HG03039 (cell line): ENCODE results near the gene OR5T2.
"Not testable (repeated sequence)": the region's sequence is repeated elsewhere in the genome, so short reads cannot be mapped to it uniquely, and the experiment has no call there.

Source experiments
- ATAC-seq: cut with Tn5 transposase; IDR thresholded peaks from one replicate; pipeline ENCODE4 v1.9.1; 2021; ENCODE audit warnings: mild to moderate bottlenecking, moderate library complexity; ENCODE audit not compliant: unreplicated experiment

Gene OR5T2

DNA sequence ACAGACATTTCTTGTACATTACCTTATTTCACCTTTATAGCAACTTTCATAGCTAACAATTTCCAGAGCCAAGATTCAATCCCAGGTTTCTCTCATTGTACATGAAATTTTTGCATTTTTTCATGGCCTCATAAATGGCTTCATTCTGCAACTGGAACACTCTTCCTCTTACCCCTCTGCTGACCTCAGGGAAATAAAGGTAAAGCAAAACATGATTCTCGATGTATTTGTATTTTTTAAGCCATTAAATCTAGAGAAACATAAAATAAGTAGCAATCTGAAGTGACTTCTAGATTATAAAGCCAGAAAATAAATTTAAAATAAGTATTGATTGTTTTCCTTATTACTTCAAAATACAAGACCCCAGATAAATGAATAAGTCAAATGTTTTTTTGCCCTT, at the start of gene OR5T2:
Gene OR5T2, minus strand, starts transcription at position 101 of the 400 bp plus-strand sequence. CDS start 1,193 bp downstream, outside the sequence.
- no peak for ATAC-seq

DNA sequence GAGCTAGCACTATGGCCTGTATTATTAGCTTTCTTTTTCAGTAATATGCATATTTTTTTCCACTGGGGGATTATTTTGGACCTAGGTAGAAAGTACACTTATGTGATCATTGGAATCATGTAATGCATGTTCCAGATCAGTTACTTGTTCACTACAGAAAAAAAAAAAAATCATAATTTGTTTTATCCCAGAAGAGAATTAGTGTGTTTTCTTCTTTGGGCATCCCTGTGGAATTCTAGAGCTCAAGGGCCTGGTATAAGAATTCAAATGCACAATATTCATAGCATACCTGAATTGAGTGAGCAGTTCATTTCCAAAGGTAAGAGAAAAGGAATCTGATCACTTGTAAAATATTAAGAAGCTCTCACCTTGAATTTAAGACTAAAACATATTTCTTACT, 39.8 kb upstream of the OR5T2 start, which contains the start of gene OR5T1:
Gene OR5T1, plus strand, starts transcription at position 301 of the 400 bp plus-strand sequence. CDS start 1,485 bp downstream, outside the sequence.
- ATAC-seq = no peak

DNA sequence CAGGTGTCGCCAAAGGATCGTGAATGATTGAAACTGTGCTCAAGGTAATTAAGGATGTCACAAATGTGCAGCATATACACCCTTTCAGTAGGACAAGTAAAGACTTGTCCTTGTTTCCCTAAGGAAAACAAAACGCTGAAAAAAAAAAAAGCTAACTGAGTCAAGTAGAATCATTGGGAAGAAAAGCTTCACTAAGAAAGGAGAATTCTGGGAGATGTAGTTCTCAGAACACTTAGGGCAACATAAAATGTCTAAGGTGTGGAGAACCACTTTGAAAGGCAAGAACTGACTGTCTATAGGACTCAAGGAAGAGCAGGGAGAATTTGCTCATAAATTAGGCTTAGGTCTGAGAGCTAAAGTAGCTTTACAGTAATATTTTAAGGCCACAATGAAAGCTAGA, 37.0 kb upstream of the OR5T2 start:
- no peak for ATAC-seq

DNA sequence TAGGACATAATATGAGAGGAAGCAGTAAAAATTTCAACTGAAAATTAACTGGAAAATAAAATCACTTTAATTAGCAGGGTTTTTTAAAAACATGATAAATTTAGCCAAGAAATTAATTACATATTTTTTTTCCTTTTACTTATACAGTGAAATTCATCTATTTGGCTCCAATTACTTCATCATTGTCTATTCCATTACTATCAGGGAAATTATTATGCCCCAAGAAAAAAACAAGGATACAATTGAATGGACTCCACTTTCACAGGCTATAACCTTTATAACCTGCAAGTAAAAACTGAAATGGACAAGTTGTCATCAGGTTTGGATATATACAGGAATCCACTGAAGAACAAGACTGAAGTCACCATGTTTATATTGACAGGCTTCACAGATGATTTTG, 17.9 kb upstream of the OR5T2 start, which contains the start of gene OR5T3:
Gene OR5T3, plus strand, starts transcription at position 301 of the 400 bp plus-strand sequence. Its CDS starts 0 bp downstream, at position 301.
- no peak for ATAC-seq

DNA sequence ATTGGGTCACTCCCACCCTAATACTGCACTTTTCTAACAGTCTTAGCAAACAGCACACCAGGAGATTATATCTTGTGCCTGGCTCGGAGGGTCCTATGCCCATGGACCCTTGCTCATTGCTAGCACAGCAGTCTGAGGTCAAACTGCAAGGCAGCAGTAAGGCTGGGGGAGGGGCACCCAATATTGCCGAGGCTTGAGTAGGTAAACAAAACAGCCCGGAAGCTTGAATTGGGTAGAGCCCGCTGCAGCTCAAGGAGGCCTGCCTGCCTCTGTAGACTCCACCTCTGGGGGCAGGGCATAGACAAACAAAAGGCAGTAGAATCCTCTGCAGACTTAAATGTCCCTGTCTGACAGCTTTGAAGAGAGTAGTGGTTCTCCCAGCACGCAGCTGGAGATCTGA, 14.3 kb downstream of the OR5T2 start:
- not testable (repeated sequence) for ATAC-seq

DNA sequence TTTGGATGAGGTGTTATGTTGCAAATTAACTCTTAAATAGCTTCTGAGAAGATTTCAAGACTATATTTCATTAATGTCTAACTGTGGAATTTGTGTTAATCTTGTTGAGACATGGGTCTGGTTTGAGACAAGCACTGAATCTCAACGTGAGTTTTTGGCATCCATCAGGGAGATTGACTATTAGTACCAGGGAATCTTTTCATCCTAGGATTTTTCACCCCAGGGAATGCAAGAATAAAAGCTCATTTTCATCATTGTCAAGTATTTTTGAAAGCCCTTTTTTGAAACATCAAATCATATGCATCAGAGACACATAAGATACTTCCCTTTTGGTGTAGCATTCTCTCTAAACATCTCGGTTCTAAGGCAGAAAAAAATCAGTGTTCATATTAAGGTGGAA, 19.5 kb downstream of the OR5T2 start:
- no peak for ATAC-seq

DNA sequence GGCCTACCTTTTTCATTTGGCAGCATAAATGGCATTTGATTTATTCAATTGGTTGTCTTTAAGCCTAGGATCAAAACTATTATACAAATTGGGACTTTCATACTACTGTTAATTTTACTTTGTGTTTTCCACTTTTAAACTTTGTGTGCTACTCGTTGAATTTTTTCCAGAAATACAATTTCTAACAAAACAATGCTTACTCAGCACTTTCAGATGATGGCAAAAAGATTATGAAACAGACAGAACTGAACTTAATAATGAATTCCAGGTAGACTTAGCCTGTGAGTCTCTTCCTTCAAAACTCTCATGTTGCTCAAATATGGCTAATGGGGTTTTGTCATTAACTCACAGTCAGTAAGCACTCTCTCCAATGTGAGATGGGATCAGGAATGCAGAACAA, 26.3 kb downstream of the OR5T2 start:
- ATAC-seq = no peak

DNA sequence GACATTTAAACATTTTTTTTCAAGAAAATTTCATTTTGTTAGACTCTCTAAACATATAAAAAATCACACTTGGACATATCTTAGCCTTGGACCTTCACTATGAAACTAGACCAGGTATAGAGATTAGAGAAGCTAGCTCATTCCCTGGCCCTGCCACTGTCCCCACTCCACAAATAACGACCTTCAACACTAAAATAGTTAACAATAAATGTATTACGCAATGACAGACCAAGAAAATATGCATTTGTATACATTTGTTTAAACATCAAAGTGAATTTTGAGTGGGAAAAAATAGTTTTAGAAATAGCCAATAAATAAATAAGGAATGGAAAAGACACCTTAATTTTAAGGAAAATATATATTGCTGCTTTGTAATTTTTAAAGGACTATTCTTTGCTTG, 36.7 kb downstream of the OR5T2 start:
- ATAC-seq = no peak

DNA sequence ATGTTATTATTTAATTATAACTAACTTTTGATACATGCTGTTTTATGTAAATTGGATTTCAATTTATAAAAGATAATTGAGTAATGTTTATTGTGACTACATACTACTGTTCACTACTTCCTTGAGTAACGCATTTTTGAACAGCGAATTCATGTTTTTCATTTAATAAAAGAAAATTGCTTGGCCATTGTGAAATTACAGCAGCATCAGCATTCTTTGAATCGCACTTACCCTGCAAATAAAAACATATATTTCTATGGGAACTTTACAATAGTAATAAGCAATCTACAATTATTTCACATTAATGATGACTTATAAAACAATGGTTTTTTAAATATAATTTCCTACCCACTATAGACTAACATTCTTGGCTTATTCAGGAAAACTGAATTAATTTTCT, 37.4 kb downstream of the OR5T2 start:
- no peak for ATAC-seq

DNA sequence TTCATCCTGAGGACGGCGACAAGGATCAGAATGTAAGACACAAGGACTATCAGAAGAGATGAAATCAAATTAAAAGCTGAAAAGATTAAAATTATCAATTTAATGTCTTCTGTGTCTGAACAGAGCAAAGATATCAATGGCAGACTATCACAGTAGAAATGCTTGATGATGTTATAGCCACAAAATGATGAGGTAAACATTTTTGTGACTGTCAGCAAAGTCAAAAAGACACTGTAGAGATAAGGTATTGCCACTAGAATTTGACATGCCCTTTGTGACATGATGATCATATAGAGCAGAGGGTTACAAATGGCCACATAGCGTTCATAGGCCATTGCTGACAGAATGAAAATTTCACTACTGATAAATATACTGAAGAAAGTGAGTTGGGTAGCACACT, 45.5 kb downstream of the OR5T2 start:
- ATAC-seq = no peak

DNA sequence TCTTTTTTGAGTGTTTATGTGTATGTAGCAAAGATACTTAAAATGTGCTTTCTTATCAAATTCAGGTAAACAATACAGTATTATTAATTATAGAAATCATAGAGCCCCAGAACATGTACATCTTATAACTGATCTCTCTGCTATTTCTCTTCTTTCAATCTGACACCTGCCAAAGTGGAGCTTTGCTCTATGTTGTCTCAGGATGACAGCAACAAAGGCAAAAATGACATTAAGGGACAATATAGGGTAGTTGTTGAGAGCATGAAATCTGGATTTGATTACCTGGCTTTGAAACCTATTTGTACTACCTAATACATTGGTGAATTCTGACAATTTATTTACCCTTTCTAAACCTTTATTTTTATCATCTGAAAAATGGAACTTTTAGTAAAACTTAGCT, 50.6 kb downstream of the OR5T2 start:
- no peak for ATAC-seq
